PFSK-1 (cell line): ENCODE measurements around the gene KRTAP3-3. TPM values are rescaled to one million over a fixed set of nuclear protein-coding genes. Genes with fewer than 3 reads are reported as not detected.
"Not testable (repeated sequence)": the region's sequence is repeated elsewhere in the genome, so short reads cannot be mapped to it uniquely, and the experiment has no call there.

Experiments used
- FOXP2 ChIP-seq: optimal IDR thresholded peaks from 2 replicates; pipeline ENCODE3; 2011; ENCODE audit warnings: borderline replicate concordance, control low read depth, inconsistent platforms; ENCODE audit not compliant: insufficient read depth; ENCODE audit errors: extremely low read length, extremely low read depth
- POLR2AphosphoS5 ChIP-seq: IDR thresholded peaks from 2 replicates; pipeline ENCODE4 v1.6.1; 2012; ENCODE audit warnings: low read depth, mild to moderate bottlenecking, control low read depth, low read length, moderate library complexity
- REST ChIP-seq, 2 experiments: IDR thresholded peaks; 2 replicates each; pipeline versions ENCODE4 v1.6.1 to v1.8.0; 2011 to 2012; ENCODE audit warnings: low read depth in 2 of 2, low read length in 2 of 2, control low read depth in 1 of 2, inconsistent platforms in 1 of 2, mild to moderate bottlenecking in 1 of 2, moderate library complexity in 1 of 2; ENCODE audit not compliant: insufficient read depth in 1 of 2
- SIN3A ChIP-seq: IDR thresholded peaks from 2 replicates; pipeline ENCODE4 v1.6.1; 2012; ENCODE audit warnings: mild to moderate bottlenecking, low read length, moderate library complexity, borderline replicate concordance; ENCODE audit not compliant: insufficient read depth
- TAF1 ChIP-seq: IDR thresholded peaks from 2 replicates; pipeline ENCODE4 v1.6.1; 2012; ENCODE audit warnings: low read length, control low read depth, borderline replicate concordance; ENCODE audit not compliant: insufficient read depth
- polyA plus RNA-seq: library from polyadenylated mRNA; unstranded; fragments of >200 nt; gene quantifications from one replicate; pipeline ENCODE4 v1.2.1, GENCODE V29; 2012; ENCODE audit warnings: low read depth, missing spikeins; ENCODE audit not compliant: insufficient read length

KRTAP3-3 gene
- not detected for polyA plus RNA-seq

- no peak for TF ChIP-seq REST (IDR thresholded peaks at IDR 0.05; ENCODE audit: insufficient read depth in 1 of 2, low read depth in 2 of 2, low read length in 2 of 2)
- no peak for TF ChIP-seq TAF1
- TF ChIP-seq FOXP2 = no peak
- no peak for TF ChIP-seq POLR2AphosphoS5
- no peak for TF ChIP-seq SIN3A
Measured at GRCh38 chr17:40993839-40994238, at the start of gene KRTAP3-3. TSS of gene KRTAP3-3 (minus strand) at chr17:40994164. CDS start at chr17:40994097, 67 bp downstream.

GRCh38 chr17:41042953-41043352 lies 49.0 kb upstream of the KRTAP3-3 start:
- TF ChIP-seq SIN3A = no peak
- no peak for TF ChIP-seq TAF1
- no peak for TF ChIP-seq FOXP2
- TF ChIP-seq POLR2AphosphoS5 = no peak
- no peak for TF ChIP-seq REST (IDR thresholded peaks at IDR 0.05; ENCODE audit: insufficient read depth in 1 of 2, low read depth in 2 of 2, low read length in 2 of 2)

GRCh38 chr17:41040783-41041571 lies 47.0 kb upstream of the KRTAP3-3 start, which contains the start of gene KRTAP1-1:
TSS of gene KRTAP1-1 (minus strand) at chr17:41041450. CDS start at chr17:41041397, 53 bp downstream.
- TF ChIP-seq SIN3A, POLR2AphosphoS5, TAF1: not testable (repeated sequence)

GRCh38 chr17:41037853-41038350 lies 43.9 kb upstream of the KRTAP3-3 start:
- TF ChIP-seq POLR2AphosphoS5 (no peak), SIN3A (no peak), REST (IDR thresholded peaks at IDR 0.05; ENCODE audit: insufficient read depth in 1 of 2, low read depth in 2 of 2, low read length in 2 of 2) (no peak)

GRCh38 chr17:41034346-41034935 lies 40.5 kb upstream of the KRTAP3-3 start, which contains the start of gene KRTAP1-3:
TSS of gene KRTAP1-3 (minus strand) at chr17:41034874. CDS start at chr17:41034821, 53 bp downstream.
- not testable (repeated sequence) for TF ChIP-seq SIN3A, FOXP2, TAF1

- no peak for TF ChIP-seq REST (IDR thresholded peaks at IDR 0.05; ENCODE audit: insufficient read depth in 1 of 2, low read depth in 2 of 2, low read length in 2 of 2)
- no peak for TF ChIP-seq POLR2AphosphoS5
- TF ChIP-seq TAF1 = no peak
- TF ChIP-seq FOXP2 = no peak
- TF ChIP-seq SIN3A = no peak
Measured at GRCh38 chr17:41029633-41030245, 35.8 kb upstream of the KRTAP3-3 start, which contains the start of gene KRTAP1-4. TSS of gene KRTAP1-4 (minus strand) at chr17:41030195. CDS start at chr17:41030078, 117 bp downstream.
